Retinal pigment epithelial cell (primary cell): ENCODE results near the gene SLC25A25.
"Not testable (repeated sequence)": the region's sequence is repeated elsewhere in the genome, so short reads cannot be mapped to it uniquely, and the experiment has no call there.

Experiments
- DNase-seq: peaks from one replicate; pipeline ENCODE4 v3.0.0-alpha.2; 2010; ENCODE audit warnings: low read depth
- H3K4me3 ChIP-seq: 2 replicates; pipeline ENCODE4 v1.5.1; 2011; ENCODE audit warnings: mild to moderate bottlenecking, low read length, control low read depth, moderate library complexity
- TF ChIP-seq, protein P1 (sequence below): conservative IDR thresholded peaks from 2 replicates; pipeline ENCODE4 v1.5.1; 2011; ENCODE audit warnings: low read depth, low read length, control low read depth, inconsistent platforms

Gene SLC25A25

GRCh38 chr9:128067645-128068385 lies at the start of gene SLC25A25:
Gene SLC25A25 (plus strand): TSS chr9:128068232. CDS start chr9:128068320, 88 bp downstream.
- H3K4me3 ChIP-seq: peak within 1 kb of the TSS; percentile 93
- TF ChIP-seq, protein P1, sequence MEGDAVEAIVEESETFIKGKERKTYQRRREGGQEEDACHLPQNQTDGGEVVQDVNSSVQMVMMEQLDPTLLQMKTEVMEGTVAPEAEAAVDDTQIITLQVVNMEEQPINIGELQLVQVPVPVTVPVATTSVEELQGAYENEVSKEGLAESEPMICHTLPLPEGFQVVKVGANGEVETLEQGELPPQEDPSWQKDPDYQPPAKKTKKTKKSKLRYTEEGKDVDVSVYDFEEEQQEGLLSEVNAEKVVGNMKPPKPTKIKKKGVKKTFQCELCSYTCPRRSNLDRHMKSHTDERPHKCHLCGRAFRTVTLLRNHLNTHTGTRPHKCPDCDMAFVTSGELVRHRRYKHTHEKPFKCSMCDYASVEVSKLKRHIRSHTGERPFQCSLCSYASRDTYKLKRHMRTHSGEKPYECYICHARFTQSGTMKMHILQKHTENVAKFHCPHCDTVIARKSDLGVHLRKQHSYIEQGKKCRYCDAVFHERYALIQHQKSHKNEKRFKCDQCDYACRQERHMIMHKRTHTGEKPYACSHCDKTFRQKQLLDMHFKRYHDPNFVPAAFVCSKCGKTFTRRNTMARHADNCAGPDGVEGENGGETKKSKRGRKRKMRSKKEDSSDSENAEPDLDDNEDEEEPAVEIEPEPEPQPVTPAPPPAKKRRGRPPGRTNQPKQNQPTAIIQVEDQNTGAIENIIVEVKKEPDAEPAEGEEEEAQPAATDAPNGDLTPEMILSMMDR: no peak
- peak; percentile 96 for DNase-seq

DNA sequence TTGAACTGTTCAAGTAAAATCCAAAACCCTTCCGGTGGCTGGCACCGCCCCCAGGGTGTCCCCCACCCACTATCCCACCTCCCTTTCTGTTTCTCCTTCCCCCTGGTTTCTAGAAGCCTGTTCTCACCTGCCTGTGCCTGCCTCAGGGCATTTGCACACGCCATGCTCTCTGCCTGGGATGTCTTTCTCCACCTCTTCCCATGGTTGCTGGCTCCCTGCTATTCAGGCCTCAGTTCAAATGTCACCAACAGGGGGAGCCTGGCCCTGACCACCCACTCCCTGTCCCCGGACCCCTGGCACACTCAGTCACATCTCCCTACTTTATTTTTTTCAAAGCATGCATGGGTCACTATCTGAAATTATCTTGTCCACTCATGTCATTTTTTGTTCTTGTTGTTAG lies 47.3 kb upstream of the SLC25A25 start:
- H3K4me3 ChIP-seq: no peak overlapping the region
- no peak for DNase-seq
- TF ChIP-seq, protein P1: peak; percentile 44

DNA sequence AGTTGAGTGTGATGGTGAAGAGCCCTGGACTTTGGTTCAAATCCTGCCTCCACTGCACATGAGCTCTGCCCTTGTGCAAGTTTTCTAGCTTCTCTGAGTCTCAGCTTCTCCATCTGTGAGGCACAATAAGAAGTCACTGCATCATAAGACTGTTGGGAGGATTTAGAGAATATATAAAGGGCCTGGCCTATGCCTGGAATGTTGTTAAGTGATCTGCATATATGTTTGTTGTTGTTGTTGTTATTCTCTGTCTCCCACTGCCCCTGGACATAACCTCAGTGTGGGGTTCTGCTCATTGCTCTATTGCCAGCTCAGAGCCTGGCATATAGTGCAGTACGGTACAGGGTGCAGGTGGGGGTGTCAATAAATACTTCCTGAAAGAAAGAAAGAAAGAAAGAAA lies 46.9 kb upstream of the SLC25A25 start:
- no peak overlapping the region for H3K4me3 ChIP-seq
- TF ChIP-seq, protein P1: no peak

DNA sequence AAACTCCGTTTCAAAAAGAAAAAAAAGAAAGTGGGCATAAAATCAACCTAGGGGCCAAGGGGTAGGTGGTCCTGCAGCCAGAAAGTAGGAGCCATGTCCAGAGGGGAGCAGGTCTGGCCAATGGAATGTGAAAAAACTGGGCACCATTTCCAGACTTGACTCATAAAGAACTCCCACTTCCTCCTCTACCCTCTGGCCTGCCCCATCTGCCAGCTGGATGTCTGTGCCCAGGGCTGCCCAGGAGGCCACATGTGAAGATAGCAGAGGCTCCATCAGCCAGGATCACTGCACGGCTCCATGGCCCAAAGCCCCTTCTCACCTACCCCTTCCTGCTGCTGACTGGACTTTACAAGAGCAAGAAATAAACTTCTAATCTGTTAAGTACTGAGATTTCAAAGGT lies 45.1 kb upstream of the SLC25A25 start:
- H3K4me3 ChIP-seq: no peak overlapping the region
- TF ChIP-seq, protein P1: no peak
- DNase-seq: no peak

More for the DNA sequence above, 46.9 kb upstream of the SLC25A25 start:
- DNase-seq: no peak

GRCh38 chr9:128023671-128024070 lies 44.4 kb upstream of the SLC25A25 start:
- H3K4me3 ChIP-seq, DNase-seq: not testable (repeated sequence)

- TF ChIP-seq, protein P1: no peak
- no peak for DNase-seq
- no peak overlapping the region for H3K4me3 ChIP-seq
Measured at GRCh38 chr9:128024761-128025308, 43.2 kb upstream of the SLC25A25 start.

GRCh38 chr9:128025736-128026135 lies 42.3 kb upstream of the SLC25A25 start:
- TF ChIP-seq, protein P1: no peak
- DNase-seq: no peak
- H3K4me3 ChIP-seq: no peak overlapping the region
